SK-N-SH (cell line): Measurements from ENCODE around the gene FXYD7.
"Not testable (repeated sequence)": the region's sequence is repeated elsewhere in the genome, so short reads cannot be mapped to it uniquely, and the experiment has no call there.

ENCODE experiments used
- CHD2 ChIP-seq: fragments of 150-350 bp; IDR thresholded peaks from 2 replicates; pipeline ENCODE4 v1.6.1; 2018; ENCODE audit warnings: low read length; ENCODE audit not compliant: partially characterized antibody
- EZH2phosphoT487 ChIP-seq: fragments of 200-600 bp; sonication (generic); IDR thresholded peaks from 2 replicates; pipeline ENCODE4 v1.6.1; 2017; ENCODE audit warnings: low read depth, mixed run types, mild to moderate bottlenecking, antibody characterized with exemption, moderate library complexity, borderline replicate concordance
- FOXJ3 ChIP-seq: sonication (generic); formaldehyde crosslinking; IDR thresholded peaks from 2 replicates; pipeline ENCODE4 v1.5.1; 2020; ENCODE audit warnings: mild to moderate bottlenecking, missing genetic modification reagents
- FOXM1 ChIP-seq: IDR thresholded peaks from 2 replicates; pipeline ENCODE4 v1.4.0; 2012; ENCODE audit warnings: low read depth, mild to moderate bottlenecking
- GABPA ChIP-seq: IDR thresholded peaks from 2 replicates; pipeline ENCODE4 v1.4.0; 2012; ENCODE audit warnings: low read depth, mild to moderate bottlenecking
- MXI1 ChIP-seq: IDR thresholded peaks from 2 replicates; pipeline ENCODE4 v1.6.1; 2012; ENCODE audit warnings: mild to moderate bottlenecking, low read depth, low read length, improper control_type of control experiment
- NFIC ChIP-seq: IDR thresholded peaks from 2 replicates; pipeline ENCODE4 v1.4.0; 2012; ENCODE audit warnings: borderline replicate concordance
- NRF1 ChIP-seq: IDR thresholded peaks from 2 replicates; pipeline ENCODE4 v1.6.1; 2012; ENCODE audit warnings: low read depth, mild to moderate bottlenecking, low read length
- POLR2AphosphoS5 ChIP-seq: IDR thresholded peaks from 2 replicates; pipeline ENCODE4 v1.6.1; 2012; ENCODE audit warnings: low read depth, low read length
- RAD21 ChIP-seq: IDR thresholded peaks from 2 replicates; pipeline ENCODE4 v1.6.1; 2012; ENCODE audit warnings: mild to moderate bottlenecking, low read length
- TAF1 ChIP-seq: IDR thresholded peaks from 2 replicates; pipeline ENCODE4 v1.6.1; 2012; ENCODE audit warnings: low read depth, mild to moderate bottlenecking, low read length, moderate library complexity, borderline replicate concordance
- TF ChIP-seq, protein P1 (sequence below): fragments of 200-600 bp; sonication (generic); IDR thresholded peaks from 2 replicates; pipeline ENCODE4 v1.6.1; 2017; ENCODE audit warnings: antibody characterized with exemption, mild to moderate bottlenecking, moderate library complexity

DNA sequence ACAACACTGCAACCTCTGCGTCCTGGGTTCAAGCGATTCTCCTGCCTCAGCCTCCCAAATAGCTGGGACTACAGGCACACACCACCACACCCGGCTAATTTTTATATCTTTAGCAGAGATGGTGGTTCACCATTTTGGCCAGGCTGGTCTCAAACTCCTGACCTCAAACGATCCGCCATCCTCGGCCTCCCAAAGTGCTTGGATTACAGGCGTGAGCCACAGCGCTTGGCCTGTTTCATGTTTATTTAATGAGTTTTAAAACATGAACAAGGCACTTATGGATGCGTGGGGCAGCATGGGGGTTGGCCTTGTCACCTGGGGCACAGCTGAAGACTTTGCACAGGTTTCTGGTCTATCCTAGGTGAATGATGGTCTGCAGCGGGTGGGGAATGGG lies 10.1 kb downstream of the FXYD7 start:
- TF ChIP-seq CHD2; GABPA; POLR2AphosphoS5; FOXM1; MXI1; NRF1; NFIC; TAF1; RAD21; EZH2phosphoT487; FOXJ3 (CRISPR knock-in tag): not testable (repeated sequence)
- TF ChIP-seq, protein P1, sequence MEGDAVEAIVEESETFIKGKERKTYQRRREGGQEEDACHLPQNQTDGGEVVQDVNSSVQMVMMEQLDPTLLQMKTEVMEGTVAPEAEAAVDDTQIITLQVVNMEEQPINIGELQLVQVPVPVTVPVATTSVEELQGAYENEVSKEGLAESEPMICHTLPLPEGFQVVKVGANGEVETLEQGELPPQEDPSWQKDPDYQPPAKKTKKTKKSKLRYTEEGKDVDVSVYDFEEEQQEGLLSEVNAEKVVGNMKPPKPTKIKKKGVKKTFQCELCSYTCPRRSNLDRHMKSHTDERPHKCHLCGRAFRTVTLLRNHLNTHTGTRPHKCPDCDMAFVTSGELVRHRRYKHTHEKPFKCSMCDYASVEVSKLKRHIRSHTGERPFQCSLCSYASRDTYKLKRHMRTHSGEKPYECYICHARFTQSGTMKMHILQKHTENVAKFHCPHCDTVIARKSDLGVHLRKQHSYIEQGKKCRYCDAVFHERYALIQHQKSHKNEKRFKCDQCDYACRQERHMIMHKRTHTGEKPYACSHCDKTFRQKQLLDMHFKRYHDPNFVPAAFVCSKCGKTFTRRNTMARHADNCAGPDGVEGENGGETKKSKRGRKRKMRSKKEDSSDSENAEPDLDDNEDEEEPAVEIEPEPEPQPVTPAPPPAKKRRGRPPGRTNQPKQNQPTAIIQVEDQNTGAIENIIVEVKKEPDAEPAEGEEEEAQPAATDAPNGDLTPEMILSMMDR, result not testable (repeated sequence)
